HG03439 (cell line): ENCODE results near the gene NFATC3.

Experiments
- ATAC-seq: cut with Tn5 transposase; IDR thresholded peaks from one replicate; pipeline ENCODE4 v1.9.1; 2021; ENCODE audit warnings: mild to moderate bottlenecking, moderate library complexity; ENCODE audit not compliant: unreplicated experiment

NFATC3 gene

DNA sequence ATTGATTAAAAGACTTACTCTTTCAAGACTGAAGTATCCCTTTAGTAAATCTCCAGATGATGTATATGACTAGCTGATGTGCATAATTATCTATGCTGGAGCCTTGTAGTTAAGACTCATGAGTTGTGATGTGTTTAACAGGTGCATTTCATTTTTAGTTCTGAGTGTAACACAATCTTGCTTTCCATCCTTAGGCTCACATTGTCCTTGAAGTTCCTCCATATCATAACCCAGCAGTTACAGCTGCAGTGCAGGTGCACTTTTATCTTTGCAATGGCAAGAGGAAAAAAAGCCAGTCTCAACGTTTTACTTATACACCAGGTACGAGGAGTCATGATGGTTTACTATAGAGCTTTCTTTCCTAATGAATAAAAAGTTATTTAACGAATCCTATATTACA, 97.9 kb downstream of the NFATC3 start:
- ATAC-seq: no peak

DNA sequence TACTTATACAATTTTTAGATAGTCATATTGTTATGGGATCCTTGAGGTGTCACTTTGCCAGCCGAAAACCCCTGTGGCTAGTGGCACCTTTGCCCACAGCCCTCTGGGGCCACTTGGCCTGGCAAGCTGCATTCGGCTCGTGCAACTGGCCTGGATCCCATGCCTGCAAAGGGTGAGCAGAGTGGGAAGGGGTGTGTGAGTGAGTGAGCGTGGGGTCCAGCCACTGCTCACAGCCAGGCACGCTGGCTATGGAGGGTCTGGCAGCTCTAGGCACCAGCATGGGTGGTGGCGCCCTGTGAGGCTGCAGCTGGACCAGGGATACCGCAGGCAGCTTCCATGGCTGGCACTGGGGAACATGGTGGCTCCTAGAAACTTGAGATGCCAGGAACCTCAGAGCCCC, 101.7 kb downstream of the NFATC3 start:
- ATAC-seq: no peak

DNA sequence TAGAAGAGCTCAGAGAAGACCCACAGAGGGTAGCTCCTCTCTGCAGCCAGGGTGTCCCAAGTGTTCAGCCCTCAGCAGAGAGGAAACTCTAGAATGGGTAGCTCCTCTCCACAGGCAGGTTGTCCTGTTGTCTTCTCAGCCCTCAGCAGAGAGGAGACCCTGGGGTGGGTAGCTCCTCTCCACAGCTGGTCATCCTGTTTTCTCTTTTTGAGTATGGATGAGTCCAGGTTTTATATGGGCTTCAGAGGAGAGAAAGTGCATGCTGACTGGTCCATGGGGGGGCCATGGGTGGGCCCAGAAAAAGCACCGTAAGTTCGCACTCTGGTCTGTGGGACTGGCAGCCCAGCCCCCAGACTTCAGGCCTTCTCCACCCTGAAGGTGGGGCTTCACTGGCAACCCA, 102.3 kb downstream of the NFATC3 start:
- ATAC-seq: no peak

DNA sequence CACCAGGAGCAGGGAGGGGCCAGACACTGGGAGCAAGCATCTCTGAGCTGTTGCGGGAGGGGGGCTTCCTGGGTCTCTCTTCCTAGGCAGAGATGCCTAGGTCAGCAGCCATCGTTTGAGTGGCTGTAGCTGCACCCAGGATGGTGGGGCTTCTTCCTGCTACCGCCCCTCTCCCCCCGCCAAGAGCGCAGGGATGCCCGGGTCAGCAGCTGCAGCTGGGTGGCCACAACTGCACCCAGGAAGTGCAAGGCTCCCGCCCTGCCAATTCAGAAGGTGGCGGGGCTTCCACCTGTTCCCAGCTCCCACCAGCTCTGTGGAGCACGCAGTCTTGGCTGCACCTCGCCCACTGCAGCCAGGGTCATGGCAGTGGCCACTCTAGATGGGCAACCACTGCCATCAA, 103.0 kb downstream of the NFATC3 start:
- ATAC-seq: no peak

DNA sequence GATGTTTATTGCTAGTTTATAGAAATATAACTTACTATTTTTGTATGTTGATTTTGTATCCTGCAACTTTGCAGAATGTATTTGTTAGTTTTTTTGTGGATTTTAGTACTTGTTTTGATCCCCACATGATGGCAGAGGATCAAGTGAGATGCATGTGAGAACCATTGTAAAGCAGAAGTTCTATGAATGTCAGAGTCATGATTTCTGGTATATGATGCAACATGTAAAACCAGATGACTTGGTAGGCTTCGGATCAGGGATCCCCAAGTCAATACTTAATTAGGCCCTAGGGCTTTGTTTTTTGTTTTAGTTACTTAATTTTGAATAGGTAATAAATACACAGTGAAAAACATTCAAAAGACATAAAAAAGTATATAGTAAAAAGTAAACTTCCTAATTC, 104.9 kb downstream of the NFATC3 start:
- no peak for ATAC-seq

DNA sequence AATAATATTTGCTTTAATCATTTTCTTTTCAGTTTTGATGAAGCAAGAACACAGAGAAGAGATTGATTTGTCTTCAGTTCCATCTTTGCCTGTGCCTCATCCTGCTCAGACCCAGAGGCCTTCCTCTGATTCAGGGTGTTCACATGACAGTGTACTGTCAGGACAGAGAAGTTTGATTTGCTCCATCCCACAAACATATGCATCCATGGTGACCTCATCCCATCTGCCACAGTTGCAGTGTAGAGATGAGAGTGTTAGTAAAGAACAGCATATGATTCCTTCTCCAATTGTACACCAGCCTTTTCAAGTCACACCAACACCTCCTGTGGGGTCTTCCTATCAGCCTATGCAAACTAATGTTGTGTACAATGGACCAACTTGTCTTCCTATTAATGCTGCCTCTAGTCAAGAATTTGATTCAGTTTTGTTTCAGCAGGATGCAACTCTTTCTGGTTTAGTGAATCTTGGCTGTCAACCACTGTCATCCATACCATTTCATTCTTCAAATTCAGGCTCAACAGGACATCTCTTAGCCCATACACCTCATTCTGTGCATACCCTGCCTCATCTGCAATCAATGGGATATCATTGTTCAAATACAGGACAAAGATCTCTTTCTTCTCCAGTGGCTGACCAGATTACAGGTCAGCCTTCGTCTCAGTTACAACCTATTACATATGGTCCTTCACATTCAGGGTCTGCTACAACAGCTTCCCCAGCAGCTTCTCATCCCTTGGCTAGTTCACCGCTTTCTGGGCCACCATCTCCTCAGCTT, 105.8 kb downstream of the NFATC3 start:
- no peak for ATAC-seq

DNA sequence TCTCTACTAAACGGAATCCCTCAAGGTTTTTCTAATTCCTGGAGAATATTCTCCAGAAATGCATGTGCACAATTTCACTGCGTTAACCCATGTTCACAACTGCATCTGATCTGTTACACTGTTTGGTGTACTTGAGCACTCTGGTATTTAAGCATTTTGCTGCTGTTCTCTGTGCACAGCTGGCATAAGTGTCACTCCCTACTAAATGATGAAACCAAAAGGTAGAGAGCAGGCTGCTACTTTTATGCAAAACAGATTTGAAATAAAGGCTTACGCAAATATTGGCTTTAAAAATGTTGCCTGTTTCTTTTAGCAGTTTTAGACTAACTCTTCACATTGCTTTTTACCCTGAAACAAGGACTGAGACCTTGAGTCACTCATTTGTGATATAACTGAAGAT, 109.1 kb downstream of the NFATC3 start:
- ATAC-seq: no peak

DNA sequence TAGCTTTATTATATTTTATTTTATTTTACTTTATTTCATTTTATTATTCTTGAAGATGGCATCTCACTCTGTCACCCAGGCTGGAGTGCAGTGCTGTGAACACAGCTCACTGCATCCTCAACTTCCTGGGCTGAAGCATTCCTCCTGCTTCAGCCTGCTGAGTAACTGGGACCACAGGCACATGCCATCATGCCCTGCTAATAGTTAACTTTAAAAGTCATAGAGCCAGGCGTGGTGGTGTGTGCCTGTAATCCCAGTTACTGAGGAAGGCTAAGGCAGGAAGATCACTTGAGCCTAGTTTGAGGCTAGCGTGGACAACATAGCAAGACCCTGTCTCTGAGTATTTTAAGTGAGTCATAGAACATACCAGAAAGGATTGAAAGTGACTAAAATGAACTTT, 112.1 kb downstream of the NFATC3 start:
- no peak for ATAC-seq

DNA sequence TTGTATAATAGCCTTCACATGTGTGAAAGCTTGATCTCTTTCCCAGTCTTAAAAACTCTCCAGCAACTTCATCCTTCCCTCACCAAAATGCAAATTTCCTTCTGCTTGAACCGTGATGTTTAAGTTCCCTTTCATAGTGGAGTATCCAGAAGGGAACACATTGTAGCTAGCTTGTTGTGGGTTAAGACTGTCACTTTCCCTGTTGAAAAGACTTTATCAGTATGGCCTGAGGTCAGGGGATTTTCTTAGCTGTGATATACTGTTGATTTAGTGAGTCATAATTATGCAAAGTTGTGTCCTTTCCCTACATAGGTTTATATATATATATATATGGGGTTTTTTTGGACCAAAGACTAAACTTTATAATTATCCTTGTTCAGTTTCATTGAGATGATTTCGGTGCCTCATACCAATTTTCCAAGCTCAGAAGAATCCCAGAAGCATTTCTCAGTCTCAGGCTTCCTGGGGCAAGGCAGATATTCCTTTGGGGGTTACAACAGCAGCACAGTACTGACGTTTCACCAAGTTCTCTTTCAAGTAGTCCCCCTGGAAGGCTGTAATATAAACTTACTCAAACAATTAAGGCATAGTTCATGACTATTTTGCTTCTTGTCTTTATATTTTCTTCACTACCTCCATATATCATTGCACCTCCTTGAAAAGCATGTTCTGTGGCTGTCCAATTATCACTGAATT, 115.1 kb downstream of the NFATC3 start:
- ATAC-seq: no peak

DNA sequence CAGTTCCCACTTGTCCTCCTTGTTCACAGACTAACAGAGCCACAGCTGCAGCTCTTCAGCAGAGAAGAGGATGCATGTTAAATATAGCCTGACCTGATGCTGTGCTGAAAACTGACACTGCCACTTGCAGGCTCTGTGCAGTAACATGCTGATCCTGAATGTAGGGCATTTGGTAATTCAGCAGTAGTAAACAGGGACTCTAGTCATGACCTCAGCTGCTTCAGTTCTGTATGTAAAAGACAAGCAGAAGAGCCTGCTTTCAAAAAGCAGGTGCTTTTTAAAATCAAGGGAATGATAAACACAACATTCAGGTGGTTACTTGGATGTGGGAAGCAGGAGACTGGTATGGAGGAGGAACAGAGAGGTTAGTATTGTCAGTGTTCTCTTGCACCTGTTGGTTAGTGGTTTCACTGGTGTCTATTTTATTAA, 116.9 kb downstream of the NFATC3 start:
- no peak for ATAC-seq

DNA sequence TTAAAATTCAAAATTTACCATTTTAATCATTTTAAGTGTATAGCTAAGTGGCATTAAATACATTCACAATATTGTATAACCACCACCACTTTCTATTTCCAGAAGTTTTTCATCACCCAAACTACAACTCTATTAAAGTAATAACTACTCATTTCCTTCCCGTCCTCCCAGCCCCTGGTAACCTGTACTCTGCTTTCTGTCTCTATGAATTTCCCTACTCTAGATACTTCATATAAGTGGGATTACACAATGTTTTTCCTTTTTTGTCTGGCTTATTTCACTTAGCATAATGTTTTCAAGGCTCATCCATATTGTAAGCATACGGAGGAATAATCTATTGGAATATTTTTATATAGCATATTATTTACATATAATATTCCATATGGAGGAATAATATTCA, 121.1 kb downstream of the NFATC3 start:
- no peak for ATAC-seq

DNA sequence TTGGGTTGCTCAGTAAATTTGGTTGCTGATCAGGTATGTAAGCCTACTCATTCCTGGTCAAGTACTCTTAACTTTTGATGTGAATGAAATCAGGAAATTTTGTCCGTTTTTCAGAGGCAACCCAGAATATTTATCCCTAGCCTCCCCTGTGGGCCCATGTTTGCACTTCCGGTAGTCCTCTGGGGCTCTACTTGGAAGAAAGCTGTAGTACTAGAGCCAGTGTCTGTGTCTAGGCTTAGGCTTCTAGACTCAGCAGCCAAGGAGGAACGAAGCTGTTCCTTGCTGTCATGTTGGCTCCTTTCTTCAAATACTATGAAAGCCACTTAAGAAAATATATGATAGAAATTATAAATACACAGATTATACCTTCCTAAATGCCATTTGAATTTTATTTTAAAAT, 129.6 kb downstream of the NFATC3 start:
- ATAC-seq: no peak

DNA sequence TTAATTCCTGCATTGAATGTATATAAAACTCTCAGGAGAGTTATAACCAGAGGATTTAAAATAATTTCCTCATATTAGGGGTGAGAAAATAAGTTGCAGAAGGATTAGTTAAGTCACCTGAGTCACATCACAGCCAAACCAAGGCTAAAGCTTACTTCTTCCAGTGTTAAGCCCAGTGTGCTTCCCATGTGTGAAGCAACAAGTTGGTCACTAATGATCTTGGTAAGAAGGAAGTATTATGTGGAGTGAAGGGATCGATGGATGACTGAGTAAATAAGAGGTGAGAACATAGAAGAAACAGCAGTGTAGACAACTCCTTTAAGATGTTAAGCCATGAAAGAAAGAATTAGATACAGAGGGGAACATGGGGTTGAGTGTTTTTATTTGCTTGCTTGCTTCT, 130.1 kb downstream of the NFATC3 start:
- no peak for ATAC-seq

DNA sequence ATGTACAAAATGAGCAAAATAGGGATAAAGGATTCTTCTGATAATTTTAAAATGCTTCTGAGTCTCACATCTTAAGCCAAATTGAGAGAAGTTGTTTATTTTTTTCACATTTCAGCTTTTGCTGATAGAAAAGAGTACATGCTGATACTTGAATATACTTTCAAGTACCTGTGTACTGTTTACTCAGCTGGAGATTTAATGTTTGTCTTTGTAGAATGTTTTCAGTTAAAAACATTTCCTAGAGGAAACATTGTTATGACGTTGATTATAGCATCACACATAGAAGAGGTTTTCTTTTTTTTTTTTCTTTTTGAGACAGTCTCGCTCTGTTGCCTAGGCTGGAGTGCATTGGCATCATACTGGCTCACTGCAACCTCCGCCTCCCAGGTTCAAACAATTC, 131.1 kb downstream of the NFATC3 start:
- no peak for ATAC-seq

DNA sequence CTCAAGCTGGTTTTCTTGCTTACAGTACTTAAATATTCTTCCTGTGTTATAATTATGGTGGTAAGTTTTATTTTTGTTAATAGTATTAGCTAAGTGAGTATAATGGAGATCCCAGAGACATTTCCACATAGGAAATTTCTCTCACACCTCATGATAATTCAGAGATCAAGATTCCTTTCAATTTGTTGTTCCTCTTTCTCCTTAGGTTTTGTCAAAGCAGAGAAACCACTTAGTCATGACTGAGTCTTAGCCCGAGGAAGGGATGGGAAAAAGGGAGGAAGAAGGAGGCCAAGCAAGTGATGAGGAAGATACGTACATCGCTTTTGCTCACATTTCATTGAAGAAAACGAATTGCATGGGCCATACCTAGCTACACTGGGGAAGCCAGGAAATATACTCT, 132.3 kb downstream of the NFATC3 start:
- ATAC-seq: no peak

DNA sequence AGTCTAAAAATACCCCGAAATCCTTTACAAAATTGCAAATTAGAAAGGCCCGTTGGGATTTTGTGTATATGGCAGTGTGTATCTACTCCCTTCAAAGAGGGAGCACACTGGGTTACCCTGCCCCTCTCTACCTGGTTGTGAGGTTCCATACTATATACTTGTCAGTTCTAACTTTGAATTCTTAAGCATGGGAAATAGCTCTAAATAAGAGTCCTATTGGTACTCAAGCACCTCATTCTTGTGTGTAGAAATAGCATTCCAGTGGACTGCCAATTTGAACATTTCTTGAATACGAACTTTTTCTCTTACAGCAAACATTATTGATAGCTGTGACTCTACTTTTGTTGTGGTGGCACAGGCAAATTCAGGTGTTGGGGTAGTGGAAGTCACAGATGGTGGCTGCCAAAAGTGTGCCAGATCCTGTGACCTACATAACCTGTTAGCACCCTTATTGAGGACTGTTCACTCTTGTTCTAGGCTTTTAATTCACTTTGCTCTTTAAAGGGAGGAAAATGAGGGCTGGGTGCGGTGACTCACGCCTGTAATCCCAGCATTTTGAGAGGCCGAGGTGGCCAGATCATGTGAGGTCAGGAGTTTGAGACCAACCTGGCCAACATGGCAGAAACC, 134.7 kb downstream of the NFATC3 start:
- no peak for ATAC-seq

DNA sequence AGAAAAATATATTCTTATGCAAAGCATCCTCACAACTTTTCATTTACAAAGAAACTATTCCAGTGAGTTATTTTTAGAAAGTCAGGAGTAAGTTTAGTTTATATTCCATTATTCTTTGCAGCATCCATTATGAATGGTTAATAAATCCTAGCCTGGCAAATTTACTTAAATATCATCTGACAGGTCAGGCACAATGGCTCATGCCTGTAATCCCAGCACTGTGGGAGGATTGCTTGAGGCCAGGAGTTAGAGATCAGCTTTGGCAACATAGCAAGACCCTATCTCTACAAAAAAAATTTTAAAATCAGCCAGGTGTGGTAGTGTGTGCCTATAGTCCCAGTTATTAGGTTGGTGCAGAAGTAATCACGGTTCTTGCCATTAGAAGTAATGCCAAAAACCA, 137.9 kb downstream of the NFATC3 start:
- no peak for ATAC-seq

DNA sequence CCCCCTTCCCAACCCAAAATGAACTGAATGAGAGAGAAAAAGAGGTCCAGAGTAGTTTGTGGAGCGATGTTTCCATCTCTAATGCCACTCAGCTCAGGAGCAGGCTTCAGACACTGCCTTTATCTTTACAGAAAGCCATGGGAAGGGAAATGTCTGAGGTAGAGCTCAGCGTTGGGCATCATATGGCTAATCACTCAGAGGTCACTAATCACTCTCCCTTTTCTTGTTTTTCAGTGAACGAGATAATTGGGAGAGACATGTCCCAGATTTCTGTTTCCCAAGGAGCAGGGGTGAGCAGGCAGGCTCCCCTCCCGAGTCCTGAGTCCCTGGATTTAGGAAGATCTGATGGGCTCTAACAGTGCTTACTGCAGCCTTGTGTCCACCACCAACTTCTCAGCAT, 140.9 kb downstream of the NFATC3 start:
- ATAC-seq: no peak

DNA sequence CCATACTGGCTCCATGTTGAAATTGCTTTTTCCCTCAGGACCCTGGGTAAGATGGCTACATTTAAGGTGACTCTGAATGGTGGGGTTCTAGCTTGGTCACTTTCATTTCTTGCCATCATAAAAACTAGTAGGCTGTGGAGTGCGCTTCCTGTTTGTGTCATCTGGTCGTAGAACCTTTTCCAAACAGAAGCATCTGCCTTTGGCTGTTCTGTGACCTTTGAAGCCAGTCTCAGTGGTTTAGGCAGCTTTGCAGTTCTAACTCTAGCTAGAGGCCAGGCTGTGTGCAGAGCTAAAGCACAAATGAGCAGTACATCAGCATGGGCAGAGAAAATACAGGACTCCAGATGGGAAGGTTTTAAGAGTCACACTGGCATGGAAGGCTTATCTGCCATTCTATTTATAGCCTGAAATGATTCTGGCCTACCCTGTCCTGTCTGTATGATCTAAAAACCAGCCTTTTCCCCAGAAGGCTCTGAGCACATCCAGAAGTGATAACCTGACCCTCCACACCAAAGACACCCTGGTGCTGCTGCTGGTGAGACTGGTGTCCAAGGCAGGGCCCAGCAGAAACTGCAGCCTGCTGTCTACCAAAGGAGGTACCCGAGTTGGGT, 142.1 kb downstream of the NFATC3 start:
- ATAC-seq: no peak

DNA sequence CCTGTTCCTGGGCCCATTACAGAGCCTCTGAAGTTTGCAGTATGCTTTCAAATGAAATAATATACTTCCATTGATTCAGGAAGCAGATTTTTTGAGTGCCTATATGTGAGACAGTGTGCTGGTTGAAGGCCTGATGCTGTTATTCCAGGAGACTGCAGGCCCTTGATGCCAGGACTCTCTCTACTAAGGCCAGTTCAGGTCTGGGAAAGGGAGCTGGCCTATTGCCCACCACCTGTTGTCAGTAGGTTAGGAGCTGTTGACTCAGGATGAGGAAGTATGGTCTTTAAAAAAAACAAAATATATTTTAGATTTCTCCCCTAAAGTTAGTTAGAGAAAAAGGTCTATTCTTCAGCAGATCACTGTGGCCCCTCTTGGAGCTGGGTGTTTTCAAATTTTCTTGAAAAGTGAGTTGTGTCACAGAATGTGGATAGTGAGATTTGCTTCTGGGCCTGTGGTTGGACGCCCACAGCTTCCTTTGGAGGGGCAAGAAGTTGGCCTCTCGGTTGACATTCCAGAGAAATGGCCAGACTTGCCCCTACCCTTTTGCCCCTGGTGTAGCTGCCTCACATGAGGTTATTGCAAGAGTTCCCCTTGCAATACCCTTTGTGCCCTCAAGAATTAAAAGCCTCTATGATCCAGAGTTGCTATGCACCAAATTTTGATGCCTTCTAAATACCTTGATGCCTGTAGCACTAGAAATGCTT, 142.8 kb downstream of the NFATC3 start:
- no peak for ATAC-seq

DNA sequence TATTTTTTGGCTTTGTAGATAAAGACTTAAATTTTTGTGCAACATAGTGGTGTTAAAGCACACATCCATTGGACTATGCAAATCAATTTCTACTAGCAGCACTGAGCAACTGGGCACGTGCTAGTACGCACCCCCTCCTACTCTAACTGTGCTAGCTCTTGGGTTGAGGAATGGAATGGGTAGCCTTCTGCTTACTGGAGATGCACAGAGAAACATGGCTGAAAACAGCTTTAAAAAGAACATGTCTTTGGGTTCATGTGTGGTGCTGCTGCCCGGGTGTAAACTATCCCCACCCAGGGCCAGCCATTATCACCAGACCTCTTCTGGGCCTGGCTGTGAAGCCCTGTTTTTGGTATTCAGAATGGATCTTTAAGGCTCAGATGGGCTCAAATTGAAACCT, 143.5 kb downstream of the NFATC3 start:
- ATAC-seq: no peak
